ENCODE results near the gene PTPRC.

PTPRC gene

DNA sequence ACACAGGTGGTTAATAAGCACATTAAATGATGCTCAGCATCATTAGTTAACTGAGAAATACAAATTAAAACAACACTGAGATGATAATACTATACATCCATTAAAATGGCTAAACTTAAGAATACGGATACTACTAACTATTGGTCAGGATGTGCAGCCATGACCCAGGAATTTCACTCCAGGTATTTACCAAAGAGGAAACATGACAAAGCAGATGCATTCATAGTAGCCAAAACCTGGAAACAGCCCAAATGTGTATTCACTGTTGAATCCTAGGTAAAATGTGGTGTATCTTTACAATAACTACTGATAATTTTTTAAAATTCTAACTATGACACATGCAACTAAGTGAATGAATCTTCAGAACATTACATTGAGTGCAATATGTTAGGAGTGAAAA lies 73.0 kb downstream of the PTPRC start:
- DNase-seq = no peak

DNA sequence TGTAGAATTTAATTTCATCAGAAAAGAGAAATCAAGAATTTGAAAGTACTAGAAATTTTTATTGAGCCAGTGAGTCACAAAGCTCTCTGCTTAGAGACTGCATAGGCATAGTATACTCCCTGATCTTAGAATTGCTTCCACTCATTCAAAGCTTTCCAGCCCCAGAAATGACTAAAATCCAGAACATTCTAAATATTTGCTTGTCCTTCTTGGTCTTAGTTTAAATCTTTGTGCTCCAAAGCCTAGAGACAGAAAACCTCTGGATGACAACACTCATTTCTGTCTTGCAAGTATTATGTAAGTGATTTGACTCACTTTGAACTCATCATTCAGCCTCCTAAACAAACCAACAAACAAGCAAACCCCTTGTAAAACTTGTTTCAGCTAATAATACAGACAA lies 74.2 kb downstream of the PTPRC start:
- no peak for DNase-seq

DNA sequence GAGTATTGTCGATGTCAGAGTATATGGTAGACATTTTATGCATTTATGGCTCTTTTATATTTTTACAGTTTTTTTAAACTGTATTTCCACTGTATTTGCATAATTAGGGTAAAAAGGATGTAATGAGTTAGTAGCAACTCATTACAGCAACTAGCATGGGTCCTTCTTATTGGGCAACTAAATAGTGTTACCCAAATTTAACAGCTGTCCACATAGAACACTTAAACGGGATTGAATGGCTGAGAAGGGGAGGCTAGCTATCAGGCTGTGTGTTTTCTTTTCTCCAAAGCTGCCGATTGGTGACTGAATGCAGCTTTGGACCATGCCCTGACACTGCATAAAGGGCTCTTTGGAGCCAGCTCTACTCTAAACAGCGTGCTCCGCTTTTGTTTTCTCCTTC lies 75.4 kb downstream of the PTPRC start:
- no peak for DNase-seq

DNA sequence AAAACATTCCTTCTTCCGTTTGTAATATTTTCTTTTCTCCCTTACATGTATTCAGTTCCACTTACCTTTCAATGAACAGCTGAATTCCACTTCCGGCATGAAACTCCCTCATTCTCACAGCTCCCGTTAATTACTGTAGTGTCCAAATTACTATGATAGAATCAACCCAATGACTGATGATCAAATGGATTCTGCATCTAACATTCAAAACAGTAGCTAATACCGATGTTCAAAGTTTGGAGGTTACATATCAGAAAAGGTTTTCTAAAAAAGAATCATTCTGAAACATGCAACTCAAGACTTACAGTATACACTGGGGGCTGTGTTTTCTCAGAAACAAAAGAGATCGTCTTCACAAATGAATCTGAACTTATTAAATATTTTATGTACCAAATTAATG lies 77.2 kb downstream of the PTPRC start:
- DNase-seq = no peak

DNA sequence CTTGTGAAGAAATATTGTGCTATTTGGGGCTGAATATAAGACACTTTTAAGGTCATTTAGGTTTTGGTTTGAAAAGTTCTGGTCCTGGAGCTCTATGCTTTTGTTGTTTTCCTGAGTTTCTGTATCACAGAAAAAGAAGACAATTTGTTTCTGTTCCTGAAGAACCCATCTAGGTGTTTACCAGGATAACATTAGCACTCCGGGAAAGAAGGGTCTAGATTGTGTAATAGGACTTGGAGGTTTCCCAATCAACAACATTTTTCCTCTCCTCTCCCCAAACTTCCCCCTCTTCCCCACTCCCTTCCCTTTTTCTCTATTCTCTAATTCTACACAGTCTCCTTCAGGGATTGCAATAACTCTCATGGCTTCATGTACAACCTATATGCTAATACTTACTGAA lies 78.7 kb downstream of the PTPRC start:
- DNase-seq = no peak

DNA sequence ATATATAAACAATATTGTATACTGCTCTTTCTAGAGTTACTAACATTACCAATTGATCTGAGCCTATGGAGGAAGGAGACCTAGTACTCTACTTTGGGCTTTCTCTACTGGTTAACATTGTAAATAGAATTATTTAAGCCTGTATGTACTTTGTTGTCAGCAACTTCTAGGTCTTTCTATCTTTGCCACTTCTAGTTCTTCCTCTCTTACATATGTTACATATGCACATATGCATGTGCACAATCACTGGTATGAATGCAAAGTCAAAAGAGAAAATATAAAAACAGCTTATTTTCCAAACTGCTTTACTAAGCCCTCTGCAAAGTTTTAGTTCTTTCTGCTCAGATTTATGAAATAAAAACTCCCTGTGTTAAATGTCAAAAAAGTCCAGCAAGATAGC lies 84.3 kb downstream of the PTPRC start:
- DNase-seq = no peak

DNA sequence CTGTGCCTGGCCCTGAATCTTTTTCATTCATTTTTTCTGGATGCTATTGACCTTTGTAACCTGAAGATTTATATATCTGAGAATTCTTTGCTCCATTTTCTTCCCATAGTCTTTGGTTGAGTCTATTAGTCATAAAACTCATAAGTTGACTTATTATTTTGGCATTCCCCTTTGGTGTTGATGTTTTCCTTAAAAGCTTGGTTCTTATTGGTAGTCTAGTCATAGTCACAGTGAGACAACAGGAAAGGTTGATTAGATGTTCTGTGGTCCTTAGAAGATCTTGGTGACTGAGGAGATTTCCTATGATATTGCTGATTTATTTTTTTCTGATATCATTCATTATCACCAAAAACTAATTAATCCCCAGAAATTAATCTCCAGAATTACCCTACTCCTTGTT lies 86.2 kb downstream of the PTPRC start:
- DNase-seq = no peak

DNA sequence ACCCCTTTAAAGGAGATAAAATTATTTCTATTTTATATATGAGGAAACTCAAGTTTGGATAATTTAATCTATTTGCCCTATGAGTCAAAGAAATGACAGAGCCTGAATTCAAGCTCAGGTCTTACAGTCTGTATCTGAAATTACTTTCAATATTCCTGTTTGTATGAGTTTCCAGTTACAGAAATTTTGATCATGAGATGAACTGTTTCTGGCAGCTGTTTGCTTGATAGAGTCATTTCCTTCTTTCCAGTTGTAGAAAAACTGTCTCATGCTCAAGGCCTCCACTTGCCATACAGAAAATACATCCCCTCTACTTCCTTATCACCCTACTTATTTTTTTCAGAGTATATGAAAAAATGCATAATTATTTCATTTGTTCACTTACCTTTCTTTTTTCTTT lies 87.6 kb downstream of the PTPRC start:
- no peak for DNase-seq

DNA sequence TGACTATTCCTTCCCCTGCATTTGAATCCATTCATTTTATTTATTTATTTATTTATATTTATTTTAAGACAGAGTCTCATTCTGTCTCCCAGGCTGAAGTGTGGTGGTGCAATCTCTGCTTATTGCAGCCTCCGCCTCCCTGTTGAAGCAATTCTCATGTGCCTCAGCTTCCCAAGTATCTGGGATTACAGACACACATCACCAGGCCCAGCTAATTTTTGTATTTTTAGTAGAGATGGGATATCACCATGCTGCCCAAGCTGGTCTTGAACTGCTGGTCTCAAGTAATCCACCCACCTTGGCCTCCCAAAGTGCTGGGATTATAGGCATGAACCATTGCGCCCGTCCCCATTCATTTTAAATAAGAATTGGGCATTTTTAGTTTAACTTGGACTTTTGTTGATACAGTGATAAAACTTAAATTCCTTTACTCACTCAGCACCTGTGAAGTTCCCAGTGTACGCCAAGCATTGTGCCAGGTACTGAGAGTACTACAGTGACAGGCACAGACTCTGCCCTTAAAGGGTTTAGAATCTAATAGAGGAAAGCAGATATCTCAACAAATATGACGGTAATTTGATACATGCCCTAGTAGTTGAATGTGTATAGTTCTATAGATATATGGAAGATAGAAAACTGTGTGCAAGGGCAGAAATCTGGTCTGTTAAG lies 90.5 kb downstream of the PTPRC start:
- DNase-seq = no peak

DNA sequence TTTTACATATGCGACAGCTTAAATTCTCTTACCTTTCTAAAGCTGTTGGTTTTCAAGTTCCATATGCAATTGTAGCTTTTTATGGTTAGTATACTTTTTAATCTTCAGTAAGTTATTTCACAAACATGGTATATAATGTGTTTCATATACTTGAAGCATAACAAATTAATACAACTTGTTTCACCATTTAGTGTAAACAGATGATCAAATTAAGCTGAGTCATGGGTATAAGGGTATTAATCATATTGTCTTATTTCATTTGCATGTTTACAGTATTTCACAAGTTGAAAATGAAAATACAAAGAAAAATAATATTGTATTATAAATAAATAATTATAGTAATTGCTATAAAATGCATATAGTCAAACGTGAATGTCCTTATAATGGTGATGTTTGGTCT lies 92.1 kb downstream of the PTPRC start:
- no peak for DNase-seq

DNA sequence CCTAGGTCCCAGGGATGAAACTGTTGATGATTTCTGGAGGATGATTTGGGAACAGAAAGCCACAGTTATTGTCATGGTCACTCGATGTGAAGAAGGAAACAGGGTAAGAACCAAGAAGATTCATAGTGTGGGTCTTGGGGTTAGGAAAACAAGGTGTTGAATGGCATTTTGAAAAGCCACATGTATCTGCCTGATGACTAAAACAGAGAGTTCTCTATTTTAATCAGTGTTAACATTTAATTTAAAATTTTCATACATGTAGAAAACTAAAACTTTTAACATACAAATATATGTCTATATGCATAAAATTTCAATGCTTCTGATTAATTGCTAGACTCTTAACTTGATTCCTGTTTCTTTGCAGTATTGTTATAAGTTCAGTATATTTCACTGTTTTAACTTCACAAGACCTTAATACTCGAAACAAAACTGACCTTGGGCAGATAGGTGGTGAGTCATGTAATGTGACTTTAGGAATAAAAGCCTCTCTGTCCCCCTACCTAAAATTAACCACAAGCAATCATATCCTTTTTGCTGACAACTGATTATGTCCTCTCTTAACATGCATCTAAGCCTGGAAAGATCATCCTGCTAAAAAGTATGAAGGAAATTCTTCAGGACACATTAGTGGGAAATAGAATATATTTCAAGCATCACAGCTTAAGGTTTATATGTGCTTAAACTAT lies 95.6 kb downstream of the PTPRC start:
- no peak for DNase-seq

DNA sequence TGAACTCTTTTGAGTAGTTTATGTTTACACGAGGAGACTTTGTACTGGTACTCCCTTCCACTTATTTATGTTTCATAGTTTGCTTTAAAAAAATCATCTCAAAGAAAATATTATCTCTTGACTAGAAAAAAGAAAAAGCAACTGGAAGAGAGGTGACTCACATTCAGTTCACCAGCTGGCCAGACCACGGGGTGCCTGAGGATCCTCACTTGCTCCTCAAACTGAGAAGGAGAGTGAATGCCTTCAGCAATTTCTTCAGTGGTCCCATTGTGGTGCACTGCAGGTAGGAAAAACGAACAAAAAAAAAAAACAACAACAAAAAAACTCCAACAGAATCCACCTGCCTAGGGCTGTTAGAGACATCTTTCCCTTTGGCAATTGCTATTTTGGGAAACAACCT lies 102.9 kb downstream of the PTPRC start:
- DNase-seq = no peak

DNA sequence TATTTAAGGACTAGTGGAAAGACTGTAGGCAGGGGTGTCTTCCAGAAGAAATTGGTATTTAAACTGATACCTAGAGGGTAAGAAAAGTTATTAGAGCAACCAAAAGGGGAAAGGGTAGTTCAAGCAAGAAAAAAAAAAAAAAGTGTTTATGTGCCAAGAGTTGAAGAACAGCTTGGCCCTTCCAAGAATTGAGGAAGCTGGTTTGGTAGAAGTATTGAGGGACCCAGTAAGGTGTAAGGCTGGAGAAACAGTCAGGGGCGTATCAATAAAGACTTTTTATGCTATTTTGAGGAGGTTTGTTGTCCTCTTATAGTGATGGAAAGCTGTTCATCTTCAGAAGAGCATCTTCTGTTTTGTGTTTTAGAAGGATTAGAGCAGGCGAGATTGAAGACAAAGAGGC lies 108.3 kb downstream of the PTPRC start:
- no peak for DNase-seq

DNA sequence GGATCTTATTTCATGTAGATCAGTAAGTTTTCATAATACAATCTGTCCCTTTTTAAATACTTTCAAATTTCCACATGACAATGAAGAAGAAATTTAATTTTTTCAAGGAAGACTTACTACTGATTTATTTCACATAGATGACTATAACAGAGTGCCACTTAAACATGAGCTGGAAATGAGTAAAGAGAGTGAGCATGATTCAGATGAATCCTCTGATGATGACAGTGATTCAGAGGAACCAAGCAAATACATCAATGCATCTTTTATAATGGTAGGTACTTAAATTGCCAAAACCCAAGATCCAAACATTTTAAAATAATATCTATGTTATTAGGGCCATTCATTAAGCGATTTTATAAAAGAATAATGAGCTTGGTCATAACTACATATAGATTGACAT lies 110.4 kb downstream of the PTPRC start:
- no peak for DNase-seq

DNA sequence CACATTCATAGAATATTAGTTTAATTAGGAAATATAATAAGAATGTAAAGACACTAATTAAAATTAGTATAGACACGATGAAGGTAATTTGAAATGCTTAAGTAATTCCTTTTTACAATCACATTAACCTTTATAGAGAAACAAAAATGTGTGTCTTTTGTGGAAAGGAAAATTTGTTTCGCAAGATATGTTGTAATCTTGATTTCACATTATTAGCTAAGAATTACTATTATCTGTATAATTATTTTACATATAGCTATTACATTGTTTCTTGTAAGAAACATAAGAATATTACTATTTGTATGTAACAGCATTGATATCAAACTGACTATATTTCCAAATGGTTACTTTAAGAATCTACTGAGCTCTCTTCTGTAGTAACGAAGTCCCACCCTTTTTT lies 111.2 kb downstream of the PTPRC start:
- no peak for DNase-seq

DNA sequence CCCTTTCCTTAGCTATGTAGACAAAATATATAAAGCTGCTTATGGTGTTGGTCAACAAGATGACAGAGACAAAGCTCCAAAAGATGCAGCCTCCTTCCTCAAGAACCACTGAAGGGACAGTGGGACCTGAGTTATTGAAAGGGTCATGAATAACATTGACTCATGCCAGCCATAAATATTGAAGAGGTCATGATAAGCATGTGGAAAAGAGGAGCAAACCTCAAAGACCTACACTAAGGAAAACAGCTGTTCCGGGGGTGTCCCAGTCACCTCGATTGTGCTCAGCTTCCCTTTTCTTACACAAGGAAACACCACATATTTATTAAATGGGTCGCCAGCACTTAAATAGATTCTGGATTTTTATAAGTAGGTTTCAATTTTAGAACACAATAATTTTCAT lies 112.9 kb downstream of the PTPRC start:
- DNase-seq = no peak

DNA sequence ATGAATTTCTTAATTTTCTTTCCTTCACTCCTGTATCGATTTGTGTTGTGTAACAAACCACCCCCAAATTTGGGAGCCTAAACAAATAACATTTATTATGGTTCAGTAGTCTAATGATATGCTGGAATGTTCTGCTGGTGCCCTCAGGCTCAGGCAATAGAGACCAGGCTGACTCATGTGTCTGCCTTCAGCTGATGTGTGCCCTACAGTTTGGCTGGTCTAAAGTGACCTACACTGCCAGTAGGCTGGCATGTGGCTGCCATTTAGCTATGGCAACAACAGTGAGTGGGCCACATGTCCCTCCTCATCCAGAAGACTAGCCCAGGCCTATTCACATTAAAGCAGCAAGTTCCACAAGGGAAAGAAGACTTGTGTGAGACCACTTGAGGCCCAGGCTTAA lies 115.8 kb downstream of the PTPRC start:
- DNase-seq = no peak

DNA sequence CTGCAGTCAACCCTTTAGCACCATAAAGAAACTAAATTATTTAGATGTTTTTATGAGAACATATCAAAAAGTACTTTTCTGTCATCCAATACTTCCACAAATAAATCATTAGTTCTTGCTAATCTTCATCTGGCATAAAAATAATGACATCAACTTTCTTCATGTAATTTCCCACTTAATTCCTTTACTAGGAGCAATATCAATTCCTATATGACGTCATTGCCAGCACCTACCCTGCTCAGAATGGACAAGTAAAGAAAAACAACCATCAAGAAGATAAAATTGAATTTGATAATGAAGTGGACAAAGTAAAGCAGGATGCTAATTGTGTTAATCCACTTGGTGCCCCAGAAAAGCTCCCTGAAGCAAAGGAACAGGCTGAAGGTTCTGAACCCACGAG lies 116.9 kb downstream of the PTPRC start:
- no peak for DNase-seq

DNA sequence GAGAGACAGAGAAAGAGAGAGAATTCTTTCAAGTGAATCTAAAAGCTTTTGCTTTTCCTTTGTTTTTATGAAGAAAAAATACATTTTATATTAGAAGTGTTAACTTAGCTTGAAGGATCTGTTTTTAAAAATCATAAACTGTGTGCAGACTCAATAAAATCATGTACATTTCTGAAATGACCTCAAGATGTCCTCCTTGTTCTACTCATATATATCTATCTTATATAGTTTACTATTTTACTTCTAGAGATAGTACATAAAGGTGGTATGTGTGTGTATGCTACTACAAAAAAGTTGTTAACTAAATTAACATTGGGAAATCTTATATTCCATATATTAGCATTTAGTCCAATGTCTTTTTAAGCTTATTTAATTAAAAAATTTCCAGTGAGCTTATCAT lies 117.6 kb downstream of the PTPRC start:
- DNase-seq = no peak

DNA sequence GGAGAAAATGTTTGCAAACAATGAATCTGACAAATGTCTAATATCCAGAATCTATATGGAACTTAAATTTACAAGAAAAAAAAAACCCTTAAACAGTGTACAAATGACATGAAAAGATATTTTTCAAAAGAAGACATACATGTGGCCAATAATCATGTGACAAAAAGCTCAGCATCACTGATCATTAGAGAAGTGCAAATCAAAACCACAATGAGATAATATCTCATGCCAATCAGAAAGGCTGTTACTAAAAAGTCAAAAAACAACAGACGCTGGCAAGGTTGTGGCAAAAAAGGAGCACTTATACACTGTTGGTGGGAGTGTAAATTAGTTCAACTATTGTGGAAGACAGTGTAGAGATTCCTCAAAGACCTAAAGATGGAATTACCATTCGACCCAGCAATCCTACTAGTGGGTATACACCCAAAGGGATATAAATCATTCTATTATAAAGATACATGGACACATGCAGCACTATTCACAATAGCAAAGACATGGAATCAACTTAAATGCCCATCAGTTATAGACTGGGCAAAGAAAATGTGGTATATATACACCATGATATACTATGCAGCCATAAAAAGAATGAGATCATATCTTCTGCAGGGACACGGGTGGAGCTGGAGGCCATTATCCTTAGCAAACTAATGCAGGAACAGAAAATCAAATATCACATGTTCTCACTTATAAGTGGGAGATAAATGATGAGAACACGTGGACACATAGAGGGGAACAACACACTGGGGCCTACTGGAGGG lies 123.2 kb downstream of the PTPRC start:
- DNase-seq = no peak

DNA sequence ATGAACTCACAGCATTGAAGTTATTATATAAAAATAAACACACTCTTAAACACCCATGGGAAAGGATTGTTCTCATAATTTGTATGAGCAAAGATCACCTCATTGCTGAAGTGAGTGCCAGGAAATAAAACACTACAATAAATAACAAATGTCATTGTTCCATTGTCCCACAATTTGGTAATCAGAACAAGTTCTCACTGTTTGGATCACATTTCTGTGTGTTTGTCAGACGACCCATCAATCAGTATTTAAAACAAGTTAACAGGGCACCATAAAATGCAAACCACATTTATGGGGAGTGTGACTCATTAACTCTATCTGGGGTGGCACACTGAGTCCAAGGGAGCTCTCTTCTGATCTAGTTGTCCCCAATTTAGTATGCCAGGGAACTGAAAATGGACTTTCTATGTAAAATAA lies 124.5 kb downstream of the PTPRC start:
- DNase-seq = no peak

DNA sequence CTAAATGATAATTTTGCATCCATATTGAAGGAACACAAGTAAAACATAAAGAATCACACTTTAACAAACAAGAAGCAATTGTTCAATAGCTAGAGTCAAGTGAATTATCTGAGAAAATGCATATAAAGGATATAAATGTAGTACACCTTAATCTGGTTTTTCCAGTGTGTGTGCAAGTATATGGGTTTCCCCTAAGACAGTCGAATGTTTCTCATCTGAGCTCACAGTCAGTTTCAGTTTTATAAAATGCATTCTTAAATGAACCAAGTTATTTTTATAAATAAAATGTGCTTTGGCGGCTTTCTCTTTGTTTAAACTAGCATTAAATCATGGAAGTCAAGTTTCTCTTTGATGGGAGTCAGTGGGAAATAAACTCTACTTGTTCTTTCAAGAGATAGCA lies 125.9 kb downstream of the PTPRC start:
- no peak for DNase-seq

DNA sequence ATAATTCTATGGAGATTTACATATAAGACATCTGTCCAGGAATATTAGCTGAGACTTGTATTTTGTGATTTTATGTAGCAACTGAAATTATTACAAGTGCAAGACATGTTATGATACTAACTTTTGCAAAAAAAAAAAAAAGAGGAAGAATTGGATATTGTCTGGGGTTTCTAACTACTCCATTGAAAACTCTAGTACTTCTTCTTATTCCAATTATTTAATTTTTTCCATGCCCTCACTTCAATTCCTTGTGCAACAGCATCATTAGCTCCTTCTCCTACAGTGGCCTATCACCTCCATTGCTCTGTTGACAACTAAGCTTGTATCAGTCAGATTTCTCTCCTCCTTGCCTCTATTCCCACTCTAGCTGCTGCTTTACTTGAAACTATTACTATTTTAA lies 126.6 kb downstream of the PTPRC start:
- DNase-seq = no peak

DNA sequence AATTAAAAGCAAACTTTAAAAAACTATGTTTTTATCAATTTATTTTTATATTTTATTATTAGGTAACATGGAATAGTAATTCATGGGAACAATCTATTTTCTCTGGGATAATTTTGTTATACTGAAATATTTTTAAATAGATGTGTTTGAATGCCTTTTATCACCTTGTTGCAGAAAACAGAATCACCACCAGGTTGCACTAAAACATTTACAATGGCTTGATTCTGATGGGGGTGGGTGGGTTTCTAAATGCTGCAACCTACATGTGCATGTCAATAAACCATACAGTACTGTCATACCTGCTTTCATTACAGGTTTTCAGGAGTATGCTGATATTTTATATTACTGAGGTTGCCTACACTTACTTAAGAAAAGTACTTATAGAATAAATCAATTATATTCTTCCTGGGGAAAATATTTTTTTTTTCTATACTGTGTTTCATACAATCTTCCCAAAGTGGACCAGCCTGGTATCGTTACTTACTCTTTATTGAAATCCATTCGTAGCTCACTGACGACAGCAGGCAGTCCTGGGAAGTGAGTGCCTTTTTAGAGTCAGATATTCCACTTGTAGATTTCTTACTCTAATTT lies 132.8 kb downstream of the PTPRC start:
- DNase-seq = no peak

All from stimulated activated CD8-positive, alpha-beta memory T cell treated with anti-CD3 and anti-CD28 coated beads, Interleukin-4, amount 100 ng/mL, for 48 hours (primary cell).